Large intestine (tissue), 3 donors: ENCODE data around the gene CD84. TPM values are rescaled to one million over a fixed set of nuclear protein-coding genes. Genes with fewer than 3 reads are reported as not detected.

Source experiments
- DNase-seq, 2 donors: peaks; one replicate each; pipeline versions ENCODE4 v3.0.0 to v3.0.0-alpha.2; 2013
- H3K27ac ChIP-seq: one replicate; pipeline ENCODE4 v1.5.1; 2013; ENCODE audit warnings: low read length
- H3K27me3 ChIP-seq: 2 replicates; pipeline ENCODE4 v1.6.1; 2013; ENCODE audit warnings: low read length; ENCODE audit not compliant: control insufficient read depth, insufficient read depth
- H3K36me3 ChIP-seq: 2 replicates; pipeline ENCODE4 v1.6.1; 2013; ENCODE audit warnings: low read length; ENCODE audit not compliant: control insufficient read depth, insufficient read depth
- H3K4me1 ChIP-seq: one replicate; pipeline ENCODE4 v1.6.1; 2013; ENCODE audit warnings: low read length; ENCODE audit not compliant: control insufficient read depth, insufficient read depth
- H3K4me3 ChIP-seq: one replicate; pipeline ENCODE4 v1.5.1; 2013; ENCODE audit warnings: low read length
- H3K9me3 ChIP-seq: one replicate; pipeline ENCODE4 v1.6.1; 2013; ENCODE audit warnings: mild to moderate bottlenecking, low read depth, low read length, moderate library complexity; ENCODE audit not compliant: control insufficient read depth
- WGBS: methylation state at CpG from one replicate; pipeline ENCODE4 v1.1.5; 2013; ENCODE audit warnings: low lambda C conversion rate; ENCODE audit not compliant: insufficient coverage; 5-methylcytosine and 5-hydroxymethylcytosine counted together
- polyA plus RNA-seq: library from polyadenylated mRNA; unstranded; fragments of 120-200 nt; gene quantifications from one replicate; pipeline ENCODE4 v1.2.1, GENCODE V29; 2013

Gene CD84
- polyA plus RNA-seq, 1 donor, result 1.7 TPM

DNA sequence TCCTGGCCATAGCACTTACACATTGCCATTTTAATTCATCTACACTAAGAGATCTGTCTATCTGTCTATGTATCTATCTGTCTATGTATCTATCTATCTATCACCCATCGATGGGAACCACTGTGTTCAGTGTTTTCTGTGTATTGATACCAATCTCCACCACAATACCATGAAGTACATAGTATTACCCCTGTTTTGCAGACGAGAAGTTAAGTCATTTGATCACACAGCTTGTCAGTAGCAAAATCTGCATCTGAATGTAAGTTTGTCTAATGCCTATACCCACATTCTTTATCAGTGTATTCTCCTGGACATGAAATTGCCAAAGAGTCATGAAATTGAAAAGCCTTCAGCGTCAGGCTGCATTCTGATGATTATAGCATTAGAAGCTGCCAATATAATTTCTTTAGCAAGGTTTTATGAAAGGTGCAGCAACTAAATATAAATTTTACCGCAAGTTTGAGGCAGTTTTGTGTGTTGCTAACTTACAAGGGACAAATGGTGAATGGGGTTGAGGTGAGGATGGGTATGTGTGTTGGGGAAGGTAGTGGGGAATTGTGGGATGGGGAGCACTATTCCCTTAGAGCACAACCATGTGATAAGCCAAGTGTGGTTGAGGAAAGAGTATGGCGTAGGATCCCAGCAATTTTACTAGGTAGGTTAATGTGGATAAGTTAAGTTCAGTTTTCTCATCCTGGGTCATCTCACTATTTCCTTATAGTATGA lies 43.4 kb upstream of the CD84 start:
- WGBS, result 83% methylated on average over 1 of the region's 5 CpGs
- no peaks in the 10 kb centered on the region for H3K4me1 ChIP-seq
- no peak for DNase-seq
- no peak overlapping the region for H3K27ac ChIP-seq
- no peaks in the 10 kb centered on the region for H3K36me3 ChIP-seq
- H3K27me3 ChIP-seq, result no peaks in the 10 kb centered on the region
- H3K9me3 ChIP-seq, result no peaks in the 10 kb centered on the region
- no peak overlapping the region for H3K4me3 ChIP-seq

DNA sequence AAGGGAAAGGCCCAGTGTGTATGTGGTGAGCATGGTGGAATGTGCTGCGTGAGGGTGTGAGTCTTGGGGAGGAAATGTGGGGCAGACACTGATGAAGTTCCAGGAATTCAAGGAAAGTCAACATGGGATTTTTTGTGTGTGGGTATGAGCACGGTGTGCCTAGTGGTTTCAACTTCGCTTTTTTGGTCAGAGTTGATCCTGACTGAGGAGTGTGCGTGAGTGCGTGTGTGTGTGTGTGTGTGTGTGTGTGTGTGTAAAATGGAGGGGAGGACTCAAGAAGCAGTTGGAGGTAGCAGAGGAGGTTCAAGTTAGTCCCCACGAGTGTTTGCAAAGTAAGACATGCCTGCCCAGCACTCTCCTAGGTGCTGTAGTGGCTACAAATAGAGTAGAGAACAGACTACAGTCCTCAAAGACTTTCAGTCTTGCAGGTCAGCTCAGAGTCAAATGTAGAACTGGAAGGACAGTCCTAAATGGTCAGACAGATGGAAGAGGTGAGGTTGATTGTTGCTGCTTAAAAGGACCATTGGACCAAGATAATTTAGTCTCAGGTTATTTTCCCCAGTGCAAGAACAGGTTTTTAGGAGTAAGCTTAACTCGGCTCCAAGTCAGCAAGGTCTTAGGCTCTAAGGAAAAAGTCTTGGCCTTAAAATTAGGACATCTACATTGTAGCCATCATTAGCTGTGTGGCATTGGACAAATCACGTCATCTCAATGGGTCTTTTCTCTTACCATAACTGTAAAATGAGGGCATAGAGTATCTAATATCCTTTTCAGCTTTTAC lies 42.5 kb upstream of the CD84 start:
- no peak for DNase-seq
- WGBS, result no CpG with 5 or more reads among the region's 8 CpGs
- Histone ChIP-seq H3K4me1 (no peaks in the 10 kb centered on the region), H3K9me3 (no peaks in the 10 kb centered on the region), H3K36me3 (no peaks in the 10 kb centered on the region), H3K27ac (no peak overlapping the region), H3K27me3 (no peaks in the 10 kb centered on the region), H3K4me3 (no peak overlapping the region)

DNA sequence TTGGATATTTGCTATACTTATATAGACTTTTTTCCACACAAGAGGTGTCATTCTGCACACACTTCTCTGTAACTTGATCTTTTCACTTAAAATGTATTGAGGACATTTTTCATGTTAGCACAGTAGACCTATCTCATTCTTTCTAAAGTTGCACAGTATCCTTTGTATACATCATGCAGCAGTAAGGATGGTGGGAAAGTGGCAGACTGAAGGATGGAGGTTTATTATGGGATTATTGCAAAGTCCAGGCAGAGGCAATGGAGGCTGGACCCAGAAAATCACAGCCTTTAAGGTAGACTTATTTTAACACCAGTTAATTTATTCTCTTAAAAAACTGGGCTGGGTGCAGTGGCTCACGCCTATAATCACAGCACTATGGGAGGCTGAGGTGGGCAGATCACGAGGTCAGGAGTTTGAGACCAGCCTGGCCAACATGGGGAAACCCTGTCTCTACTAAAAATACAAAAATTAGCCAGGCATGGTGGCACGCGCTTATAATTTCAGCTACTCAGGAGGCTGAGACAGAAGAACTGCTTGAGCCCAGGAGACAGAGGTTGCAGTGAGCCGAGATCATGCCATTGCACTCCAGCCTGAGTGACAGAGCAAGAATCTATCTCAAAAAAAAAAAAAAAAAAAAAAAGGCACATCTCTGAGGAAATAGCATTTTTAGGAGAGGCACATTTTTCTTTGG lies 41.8 kb upstream of the CD84 start:
- Histone ChIP-seq H3K36me3 (no peaks in the 10 kb centered on the region), H3K4me1 (no peaks in the 10 kb centered on the region), H3K27me3 (no peaks in the 10 kb centered on the region), H3K27ac (no peak overlapping the region), H3K9me3 (no peaks in the 10 kb centered on the region), H3K4me3 (no peak overlapping the region)
- 91% methylated on average over 4 of the region's 5 CpGs for WGBS
- DNase-seq, result no peak

- no peaks in the 10 kb centered on the region for H3K4me1 ChIP-seq
- no peaks in the 10 kb centered on the region for H3K27me3 ChIP-seq
- no CpG with 5 or more reads among the region's 4 CpGs for WGBS
- H3K36me3 ChIP-seq, result no peaks in the 10 kb centered on the region
- H3K27ac ChIP-seq, result no peak overlapping the region
- no peak for DNase-seq
- no peaks in the 10 kb centered on the region for H3K9me3 ChIP-seq
- H3K4me3 ChIP-seq, result no peak overlapping the region
Measured at GRCh38 chr1:160619742-160620277, 40.5 kb upstream of the CD84 start.

- no peaks in the 10 kb centered on the region for H3K9me3 ChIP-seq
- 93% methylated on average over 3 of the region's 3 CpGs for WGBS
- H3K36me3 ChIP-seq, result no peaks in the 10 kb centered on the region
Measured at GRCh38 chr1:160618763-160619274, 39.5 kb upstream of the CD84 start.

GRCh38 chr1:160618327-160618726 lies 39.0 kb upstream of the CD84 start:
- no CpG with 5 or more reads among the region's 1 CpG for WGBS
- no peak overlapping the region for H3K27ac ChIP-seq
- H3K4me3 ChIP-seq, result no peak overlapping the region
- H3K36me3 ChIP-seq, result no peaks in the 10 kb centered on the region
- DNase-seq, result no peak
- H3K4me1 ChIP-seq, result no peaks in the 10 kb centered on the region
- no peaks in the 10 kb centered on the region for H3K9me3 ChIP-seq
- no peaks in the 10 kb centered on the region for H3K27me3 ChIP-seq

More at GRCh38 chr1:160618763-160619274, 39.5 kb upstream of the CD84 start:
- Histone ChIP-seq H3K4me3 (no peak overlapping the region), H3K27ac (no peak overlapping the region), H3K27me3 (no peaks in the 10 kb centered on the region), H3K4me1 (no peaks in the 10 kb centered on the region)
- DNase-seq, result no peak

GRCh38 chr1:160615660-160616059 lies 36.4 kb upstream of the CD84 start:
- Histone ChIP-seq H3K9me3 (no peaks in the 10 kb centered on the region), H3K36me3 (no peaks in the 10 kb centered on the region), H3K27me3 (no peaks in the 10 kb centered on the region), H3K4me3 (no peak overlapping the region), H3K27ac (no peak overlapping the region), H3K4me1 (peaks cover 6% of the 10 kb centered on the region)
- DNase-seq, result no peak
- 100% methylated on average over 1 of the region's 2 CpGs for WGBS

DNA sequence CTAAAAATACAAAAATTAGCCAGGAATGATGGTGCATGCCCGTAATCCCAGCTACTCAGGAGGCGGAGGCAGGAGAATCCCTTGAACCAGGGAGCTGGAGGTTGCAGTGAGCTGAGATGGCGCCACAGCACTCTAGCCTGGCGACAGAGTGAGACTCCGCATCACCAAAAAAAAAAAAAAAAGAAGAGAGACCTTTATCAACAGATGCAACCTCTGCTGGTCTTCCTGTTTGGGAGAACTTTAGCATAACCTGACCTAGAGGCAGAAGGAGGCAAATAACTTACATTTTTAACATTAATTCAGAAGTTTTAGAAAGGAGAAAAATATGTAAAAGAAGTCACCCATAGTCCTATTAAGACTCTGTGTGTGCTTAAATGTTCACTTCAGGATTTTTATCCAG lies 35.1 kb upstream of the CD84 start:
- Histone ChIP-seq H3K36me3 (no peaks in the 10 kb centered on the region), H3K27me3 (no peaks in the 10 kb centered on the region), H3K9me3 (no peaks in the 10 kb centered on the region), H3K27ac (no peak overlapping the region), H3K4me3 (no peak overlapping the region), H3K4me1 (peaks cover 7% of the 10 kb centered on the region)
- no peak for DNase-seq
- WGBS, result no CpG with 5 or more reads among the region's 5 CpGs

DNA sequence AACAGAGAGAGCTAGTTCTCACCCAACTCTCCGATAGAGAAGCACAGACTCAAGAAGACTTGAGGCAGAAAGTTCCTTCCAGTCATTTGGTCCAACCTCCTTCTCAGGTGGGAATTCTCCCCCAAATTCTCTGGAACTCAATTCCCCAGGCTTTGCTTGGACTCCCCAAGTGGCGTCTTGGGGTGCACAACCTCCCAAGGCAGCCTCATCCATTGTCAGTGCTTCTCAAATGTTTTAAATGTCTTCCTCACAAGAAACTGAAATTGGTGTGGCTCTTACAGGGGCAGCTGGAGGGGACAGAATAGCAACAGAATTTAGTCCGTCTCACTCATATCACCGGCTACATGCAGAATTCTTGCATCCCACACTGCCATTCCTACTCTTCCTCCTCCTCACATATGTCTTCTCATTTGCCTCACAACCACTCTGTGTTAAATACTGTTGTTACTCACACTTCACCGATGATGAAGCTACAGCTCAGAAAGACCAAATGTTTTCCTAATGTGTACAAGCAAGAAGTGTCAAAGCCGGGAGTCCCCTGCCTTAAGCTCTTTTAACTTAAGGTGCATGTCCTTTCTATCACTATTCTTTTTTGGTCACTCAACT lies 33.4 kb upstream of the CD84 start:
- no peaks in the 10 kb centered on the region for H3K27me3 ChIP-seq
- H3K4me3 ChIP-seq, result no peak overlapping the region
- no peak overlapping the region for H3K27ac ChIP-seq
- H3K9me3 ChIP-seq, result no peaks in the 10 kb centered on the region
- H3K36me3 ChIP-seq, result no peaks in the 10 kb centered on the region
- peaks cover 7% of the 10 kb centered on the region for H3K4me1 ChIP-seq
- no peak for DNase-seq
- WGBS, result 71% methylated on average over 1 of the region's 6 CpGs
